ENCODE measurements around the gene GAN.

Gene GAN

GRCh38 chr16:81318711-81319110 lies 3.9 kb downstream of the GAN start:
- FAIRE-seq (no peak), DNase-seq (ENCODE audit: insufficient read length, low spot score) (no peak)
- no peak for TF ChIP-seq CTCF (IDR thresholded peaks at IDR 0.05; ENCODE audit: insufficient read depth, missing control alignments)

GRCh38 chr16:81319221-81319912 lies 4.6 kb downstream of the GAN start:
- FAIRE-seq = no peak
- DNase-seq (ENCODE audit: insufficient read length, low spot score) = no peak
- TF ChIP-seq CTCF (IDR thresholded peaks at IDR 0.05; ENCODE audit: insufficient read depth, missing control alignments) = no peak

- FAIRE-seq (no peak), DNase-seq (ENCODE audit: insufficient read length, low spot score) (no peak)
- no peak for TF ChIP-seq CTCF (IDR thresholded peaks at IDR 0.05; ENCODE audit: insufficient read depth, missing control alignments)
Measured at GRCh38 chr16:81321039-81321438, 6.3 kb downstream of the GAN start.

GRCh38 chr16:81321536-81321935 lies 6.8 kb downstream of the GAN start:
- DNase-seq (ENCODE audit: insufficient read length, low spot score) = no peak
- FAIRE-seq = no peak
- TF ChIP-seq CTCF (IDR thresholded peaks at IDR 0.05; ENCODE audit: insufficient read depth, missing control alignments) = no peak

GRCh38 chr16:81324808-81325207 lies 10.0 kb downstream of the GAN start:
- FAIRE-seq (no peak), DNase-seq (ENCODE audit: insufficient read length, low spot score) (no peak)
- no peak for TF ChIP-seq CTCF (IDR thresholded peaks at IDR 0.05; ENCODE audit: insufficient read depth, missing control alignments)

- DNase-seq (ENCODE audit: insufficient read length, low spot score) = no peak
- no peak for FAIRE-seq
- no peak for TF ChIP-seq CTCF (IDR thresholded peaks at IDR 0.05; ENCODE audit: insufficient read depth, missing control alignments)
Measured at GRCh38 chr16:81327011-81327410, 12.2 kb downstream of the GAN start.

- DNase-seq (ENCODE audit: insufficient read length, low spot score) (no peak), FAIRE-seq (no peak)
- TF ChIP-seq CTCF (IDR thresholded peaks at IDR 0.05; ENCODE audit: insufficient read depth, missing control alignments) = no peak
Measured at GRCh38 chr16:81327447-81328196, 12.9 kb downstream of the GAN start.
